ENCODE measurements around the gene NDST3. TPM values are rescaled to one million over a fixed set of nuclear protein-coding genes. Genes with fewer than 3 reads are reported as not detected.

NDST3 gene
- total and polyA plus RNA-seq, 5 donors from 2014 or later, result not detected

DNA sequence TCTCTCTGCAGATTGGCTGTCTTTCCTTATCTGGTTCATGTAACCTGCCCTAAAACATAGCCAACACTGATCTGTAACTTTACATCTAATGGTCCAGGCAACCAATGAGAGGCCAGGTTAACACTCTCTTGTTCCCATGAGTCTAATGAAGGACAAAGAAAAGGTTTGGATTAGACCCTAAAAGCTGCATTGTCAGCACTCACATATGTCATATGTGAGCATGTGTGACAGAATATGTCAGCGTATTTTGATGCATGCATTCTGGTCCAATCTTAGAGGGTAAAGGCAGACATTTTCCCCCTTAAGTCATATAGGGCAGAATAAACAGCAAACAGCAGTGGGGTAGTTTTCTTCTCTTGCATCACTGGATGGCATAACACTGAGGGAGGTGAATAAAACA lies 3.7 kb downstream of the NDST3 start:
- Mint-ChIP-seq H3K36me3 (no peaks in the 10 kb centered on the region), H3K4me1 (peaks cover 0 to 3% (median 0%) of the 10 kb centered on the region in 4 donors), H3K4me3 (no peak overlapping the region), H3K9me3 (peaks cover 0 to 2% (median 0%) of the 10 kb centered on the region in 7 donors), H3K27ac (no peak overlapping the region), H3K27me3 (peaks cover 13% of the 10 kb centered on the region)
- DNase-seq (no peak), ATAC-seq (ENCODE audit: low read depth in 2 of 2) (no peak)
- peaks cover 4% of the 10 kb centered on the region for H3K27me3 ChIP-seq (ENCODE audit: control insufficient read depth, insufficient read depth, low read length)
- H3K4me1 ChIP-seq (ENCODE audit: control insufficient read depth, insufficient read depth, low read length, poor library complexity, severe bottlenecking), result no peaks in the 10 kb centered on the region
- H3K9me3 ChIP-seq (ENCODE audit: control insufficient read depth in 2 of 2, low read length in 2 of 2), result no peaks in the 10 kb centered on the region
- no peaks in the 10 kb centered on the region for H3K36me3 ChIP-seq (ENCODE audit: control insufficient read depth, insufficient read depth, low read length)
- no peak overlapping the region for H3K4me3 ChIP-seq (ENCODE audit: low read depth, low read length)
- no peak overlapping the region for H3K27ac ChIP-seq (ENCODE audit: insufficient read depth, low read length, poor library complexity, severe bottlenecking)

- H3K27me3 ChIP-seq (ENCODE audit: control insufficient read depth, insufficient read depth, low read length), result no peaks in the 10 kb centered on the region
- Mint-ChIP-seq H3K9me3 (peaks cover 0 to 8% (median 3%) of the 10 kb centered on the region in 7 donors), H3K4me3 (no peak overlapping the region), H3K4me1 (no peaks in the 10 kb centered on the region), H3K36me3 (no peaks in the 10 kb centered on the region), H3K27me3 (no peaks in the 10 kb centered on the region), H3K27ac (no peak overlapping the region)
- no peak for ATAC-seq (ENCODE audit: low read depth in 2 of 2)
- H3K27ac ChIP-seq (ENCODE audit: insufficient read depth, low read length, poor library complexity, severe bottlenecking), result no peak overlapping the region
- H3K36me3 ChIP-seq (ENCODE audit: control insufficient read depth, insufficient read depth, low read length), result no peaks in the 10 kb centered on the region
- no peak for DNase-seq
- no peaks in the 10 kb centered on the region for H3K4me1 ChIP-seq (ENCODE audit: control insufficient read depth, insufficient read depth, low read length, poor library complexity, severe bottlenecking)
- H3K4me3 ChIP-seq (ENCODE audit: low read depth, low read length), result no peak overlapping the region
- H3K9me3 ChIP-seq (ENCODE audit: control insufficient read depth in 2 of 2, low read length in 2 of 2), result no peaks in the 10 kb centered on the region
These were observed 12.0 kb downstream of the NDST3 start for GRCh38 chr4:118046323-118046722.

GRCh38 chr4:118047043-118047442 lies 12.8 kb downstream of the NDST3 start:
- no peaks in the 10 kb centered on the region for H3K27me3 Mint-ChIP-seq
- no peaks in the 10 kb centered on the region for H3K4me1 ChIP-seq (ENCODE audit: control insufficient read depth, insufficient read depth, low read length, poor library complexity, severe bottlenecking)
- no peak overlapping the region for H3K4me3 ChIP-seq (ENCODE audit: low read depth, low read length)
- H3K27ac ChIP-seq (ENCODE audit: insufficient read depth, low read length, poor library complexity, severe bottlenecking), result no peak overlapping the region
- peaks cover 0 to 9% (median 3%) of the 10 kb centered on the region in 7 donors for H3K9me3 Mint-ChIP-seq
- no peaks in the 10 kb centered on the region for H3K36me3 ChIP-seq (ENCODE audit: control insufficient read depth, insufficient read depth, low read length)
- H3K27ac Mint-ChIP-seq, result no peak overlapping the region
- H3K4me1 Mint-ChIP-seq, result no peaks in the 10 kb centered on the region
- DNase-seq, result no peak
- no peaks in the 10 kb centered on the region for H3K9me3 ChIP-seq (ENCODE audit: control insufficient read depth in 2 of 2, low read length in 2 of 2)
- H3K27me3 ChIP-seq (ENCODE audit: control insufficient read depth, insufficient read depth, low read length), result no peaks in the 10 kb centered on the region
- no peak for ATAC-seq (ENCODE audit: low read depth in 2 of 2)
- H3K4me3 Mint-ChIP-seq, result no peak overlapping the region
- no peaks in the 10 kb centered on the region for H3K36me3 Mint-ChIP-seq

DNA sequence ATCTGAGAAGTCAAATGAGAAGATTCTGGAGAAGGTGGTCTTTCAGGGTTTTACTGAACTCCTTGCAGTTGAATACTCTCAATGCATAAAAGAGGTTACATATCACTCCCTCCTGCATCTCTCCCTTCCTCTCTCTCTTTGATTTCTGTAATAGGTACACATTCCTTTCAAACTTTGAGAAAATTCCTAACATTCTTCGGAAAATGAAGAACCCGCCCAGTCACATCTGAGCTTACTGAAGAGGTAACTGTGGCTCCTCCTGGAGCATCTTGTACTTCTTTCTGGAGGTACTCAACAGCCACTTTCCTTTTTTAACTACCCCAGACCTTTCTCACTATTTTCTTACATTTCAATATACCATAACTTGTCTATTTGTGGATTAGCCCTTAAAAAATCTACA lies 24.7 kb downstream of the NDST3 start:
- no peak overlapping the region for H3K4me3 Mint-ChIP-seq
- no peak overlapping the region for H3K27ac Mint-ChIP-seq
- H3K4me3 ChIP-seq (ENCODE audit: low read depth, low read length), result no peak overlapping the region
- H3K27me3 ChIP-seq (ENCODE audit: control insufficient read depth, insufficient read depth, low read length), result no peaks in the 10 kb centered on the region
- H3K4me1 ChIP-seq (ENCODE audit: control insufficient read depth, insufficient read depth, low read length, poor library complexity, severe bottlenecking), result no peaks in the 10 kb centered on the region
- H3K27me3 Mint-ChIP-seq, result no peaks in the 10 kb centered on the region
- H3K4me1 Mint-ChIP-seq, result no peaks in the 10 kb centered on the region
- no peaks in the 10 kb centered on the region for H3K36me3 Mint-ChIP-seq
- H3K9me3 Mint-ChIP-seq, result peaks cover 0 to 4% (median 0%) of the 10 kb centered on the region in 7 donors
- ATAC-seq (ENCODE audit: low read depth in 2 of 2), result no peak
- no peaks in the 10 kb centered on the region for H3K36me3 ChIP-seq (ENCODE audit: control insufficient read depth, insufficient read depth, low read length)
- H3K27ac ChIP-seq (ENCODE audit: insufficient read depth, low read length, poor library complexity, severe bottlenecking), result no peak overlapping the region
- no peak for DNase-seq
- no peaks in the 10 kb centered on the region for H3K9me3 ChIP-seq (ENCODE audit: control insufficient read depth in 2 of 2, low read length in 2 of 2)

DNA sequence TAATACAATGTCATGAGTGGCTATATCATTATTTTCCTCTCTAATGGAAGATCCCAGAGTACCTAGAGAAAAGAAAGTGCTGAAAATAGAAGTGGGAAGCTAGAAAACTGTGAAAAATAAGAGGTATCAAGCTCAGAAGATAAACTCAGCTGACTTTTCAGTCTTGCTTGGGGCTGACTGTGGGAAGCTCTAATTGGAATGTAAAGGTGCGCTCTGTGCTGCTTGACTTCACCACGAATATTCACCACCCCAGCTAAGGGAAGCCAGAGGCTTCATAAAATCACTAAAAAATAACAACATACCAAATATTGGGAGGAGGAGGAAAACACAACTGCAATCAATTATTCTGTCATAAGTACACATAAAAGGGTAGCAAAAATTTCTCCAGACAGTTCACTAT lies 25.1 kb downstream of the NDST3 start:
- Histone ChIP-seq H3K27ac (ENCODE audit: insufficient read depth, low read length, poor library complexity, severe bottlenecking) (no peak overlapping the region), H3K4me1 (ENCODE audit: control insufficient read depth, insufficient read depth, low read length, poor library complexity, severe bottlenecking) (no peaks in the 10 kb centered on the region), H3K4me3 (ENCODE audit: low read depth, low read length) (no peak overlapping the region), H3K27me3 (ENCODE audit: control insufficient read depth, insufficient read depth, low read length) (no peaks in the 10 kb centered on the region), H3K9me3 (ENCODE audit: control insufficient read depth in 2 of 2, low read length in 2 of 2) (no peaks in the 10 kb centered on the region), H3K36me3 (ENCODE audit: control insufficient read depth, insufficient read depth, low read length) (no peaks in the 10 kb centered on the region)
- no peak overlapping the region for H3K27ac Mint-ChIP-seq
- no peak for ATAC-seq (ENCODE audit: low read depth in 2 of 2)
- no peaks in the 10 kb centered on the region for H3K27me3 Mint-ChIP-seq
- H3K4me3 Mint-ChIP-seq, result no peak overlapping the region
- peaks cover 0 to 4% (median 0%) of the 10 kb centered on the region in 7 donors for H3K9me3 Mint-ChIP-seq
- DNase-seq, result no peak
- H3K36me3 Mint-ChIP-seq, result no peaks in the 10 kb centered on the region
- no peaks in the 10 kb centered on the region for H3K4me1 Mint-ChIP-seq

GRCh38 chr4:118076958-118077766 lies 42.9 kb downstream of the NDST3 start:
- Mint-ChIP-seq H3K9me3 (peaks cover 0 to 12% (median 2%) of the 10 kb centered on the region in 7 donors), H3K4me1 (no peaks in the 10 kb centered on the region), H3K27ac (no peak overlapping the region), H3K27me3 (no peaks in the 10 kb centered on the region), H3K36me3 (no peaks in the 10 kb centered on the region), H3K4me3 (no peak overlapping the region)
- Histone ChIP-seq H3K4me3 (ENCODE audit: low read depth, low read length) (no peak overlapping the region), H3K27me3 (ENCODE audit: control insufficient read depth, insufficient read depth, low read length) (no peaks in the 10 kb centered on the region), H3K9me3 (ENCODE audit: control insufficient read depth in 2 of 2, low read length in 2 of 2) (no peaks in the 10 kb centered on the region), H3K27ac (ENCODE audit: insufficient read depth, low read length, poor library complexity, severe bottlenecking) (no peak overlapping the region), H3K4me1 (ENCODE audit: control insufficient read depth, insufficient read depth, low read length, poor library complexity, severe bottlenecking) (no peaks in the 10 kb centered on the region), H3K36me3 (ENCODE audit: control insufficient read depth, insufficient read depth, low read length) (no peaks in the 10 kb centered on the region)
- ATAC-seq (ENCODE audit: low read depth in 2 of 2) (no peak), DNase-seq (peak in 1 of 3 donors; percentile 14)

DNA sequence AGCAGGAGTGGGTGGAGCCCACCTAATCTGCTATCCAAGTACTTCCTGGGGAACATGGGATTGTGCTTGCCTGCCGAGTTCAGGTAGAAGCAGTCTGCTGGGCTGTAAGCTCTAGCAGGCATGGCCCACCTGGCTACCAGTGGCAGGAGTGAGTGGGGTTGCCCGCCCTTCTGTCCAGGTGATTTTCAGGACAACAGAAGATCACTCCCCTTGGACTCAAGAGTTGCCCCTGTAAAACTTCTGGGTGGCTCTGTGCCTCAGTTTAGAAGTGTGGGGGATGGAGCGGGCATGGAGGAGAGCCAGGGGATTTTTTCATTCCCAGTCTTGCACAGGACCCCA lies 43.5 kb downstream of the NDST3 start:
- H3K27me3 Mint-ChIP-seq, result no peaks in the 10 kb centered on the region
- Histone ChIP-seq H3K36me3 (ENCODE audit: control insufficient read depth, insufficient read depth, low read length) (no peaks in the 10 kb centered on the region), H3K4me1 (ENCODE audit: control insufficient read depth, insufficient read depth, low read length, poor library complexity, severe bottlenecking) (no peaks in the 10 kb centered on the region)

GRCh38 chr4:118081434-118081833 lies 47.1 kb downstream of the NDST3 start:
- Histone ChIP-seq H3K27me3 (ENCODE audit: control insufficient read depth, insufficient read depth, low read length) (no peaks in the 10 kb centered on the region), H3K4me1 (ENCODE audit: control insufficient read depth, insufficient read depth, low read length, poor library complexity, severe bottlenecking) (no peaks in the 10 kb centered on the region), H3K9me3 (ENCODE audit: control insufficient read depth in 2 of 2, low read length in 2 of 2) (no peaks in the 10 kb centered on the region), H3K4me3 (ENCODE audit: low read depth, low read length) (no peak overlapping the region), H3K27ac (ENCODE audit: insufficient read depth, low read length, poor library complexity, severe bottlenecking) (no peak overlapping the region), H3K36me3 (ENCODE audit: control insufficient read depth, insufficient read depth, low read length) (no peaks in the 10 kb centered on the region)
- Mint-ChIP-seq H3K4me1 (no peaks in the 10 kb centered on the region), H3K4me3 (no peak overlapping the region), H3K36me3 (no peaks in the 10 kb centered on the region), H3K27ac (no peak overlapping the region), H3K9me3 (peaks cover 0 to 4% (median 2%) of the 10 kb centered on the region in 7 donors), H3K27me3 (no peaks in the 10 kb centered on the region)
- ATAC-seq (ENCODE audit: low read depth in 2 of 2), result no peak
- DNase-seq, result no peak

More for the DNA sequence above, 43.5 kb downstream of the NDST3 start:
- H3K27ac Mint-ChIP-seq, result no peak overlapping the region
- Histone ChIP-seq H3K27ac (ENCODE audit: insufficient read depth, low read length, poor library complexity, severe bottlenecking) (no peak overlapping the region), H3K4me3 (ENCODE audit: low read depth, low read length) (no peak overlapping the region), H3K27me3 (ENCODE audit: control insufficient read depth, insufficient read depth, low read length) (no peaks in the 10 kb centered on the region), H3K9me3 (ENCODE audit: control insufficient read depth in 2 of 2, low read length in 2 of 2) (no peaks in the 10 kb centered on the region)
- DNase-seq, result no peak
- H3K36me3 Mint-ChIP-seq, result no peaks in the 10 kb centered on the region
- peaks cover 0 to 12% (median 2%) of the 10 kb centered on the region in 7 donors for H3K9me3 Mint-ChIP-seq
- no peak for ATAC-seq (ENCODE audit: low read depth in 2 of 2)
- H3K4me3 Mint-ChIP-seq, result no peak overlapping the region
- H3K4me1 Mint-ChIP-seq, result no peaks in the 10 kb centered on the region

All from CD4-positive, CD25-positive, alpha-beta regulatory T cell (primary cell).